ENCODE measurements around the gene RASGRP3. TPM values are rescaled to one million over a fixed set of nuclear protein-coding genes. Genes with fewer than 3 reads are reported as not detected.

The RASGRP3 gene
- total RNA-seq, 1 donor: 31.5 TPM

DNA sequence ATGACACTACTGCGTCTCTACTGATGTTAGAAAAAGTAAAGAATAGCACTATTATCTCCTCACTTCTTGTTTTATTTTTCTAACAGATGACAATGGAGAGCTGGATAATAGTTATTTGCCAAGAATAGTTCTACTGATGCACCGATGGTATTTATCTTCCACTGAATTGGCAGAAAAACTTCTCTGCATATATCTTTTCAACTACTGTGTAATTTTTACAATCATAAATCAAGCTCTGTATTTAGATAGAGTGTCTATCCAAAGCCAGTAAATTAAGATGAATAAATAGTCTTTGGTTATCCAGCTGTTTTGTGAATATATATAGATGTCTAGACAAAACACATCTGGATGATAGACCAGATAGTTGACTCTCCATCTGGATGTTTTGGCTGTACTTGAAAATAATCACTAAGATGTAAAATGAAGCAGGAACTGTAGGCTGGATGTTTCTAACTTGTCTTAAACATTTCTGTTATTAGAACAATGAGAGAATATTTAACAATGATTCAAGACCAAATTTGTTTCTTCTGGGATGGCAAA is 40.1 kb downstream of the RASGRP3 start:
- no peaks in the 10 kb centered on the region for H3K4me1 ChIP-seq (ENCODE audit: insufficient read depth, low read length)
- H3K9me3 ChIP-seq (ENCODE audit: low read depth, low read length): no peaks in the 10 kb centered on the region
- H3K4me3 ChIP-seq (ENCODE audit: low read length): no peak overlapping the region
- H3K27me3 ChIP-seq (ENCODE audit: insufficient read depth, low read length): no peaks in the 10 kb centered on the region

DNA sequence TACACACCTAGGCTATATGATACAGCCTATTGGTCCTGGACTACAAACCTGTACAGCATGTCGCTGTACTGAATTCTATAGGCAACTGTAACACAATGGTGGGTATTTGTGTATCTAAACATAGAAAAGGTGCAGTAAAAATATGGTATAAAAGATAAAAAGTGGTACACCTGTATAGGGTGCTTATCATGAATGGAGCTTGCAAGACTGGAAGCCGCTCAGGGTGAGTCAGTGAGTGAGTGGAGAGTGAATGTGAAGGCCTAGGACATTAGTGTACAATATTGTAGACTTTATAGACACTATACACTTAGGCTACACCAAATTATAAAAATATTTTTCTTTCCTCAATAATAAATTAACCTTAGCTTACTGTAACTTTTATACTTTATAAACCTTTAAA is 41.8 kb downstream of the RASGRP3 start:
- H3K27me3 ChIP-seq (ENCODE audit: insufficient read depth, low read length): no peaks in the 10 kb centered on the region
- no peak overlapping the region for H3K4me3 ChIP-seq (ENCODE audit: low read length)

GRCh38 chr2:33518929-33519328 is 42.5 kb downstream of the RASGRP3 start:
- Histone ChIP-seq H3K9me3 (ENCODE audit: low read depth, low read length) (no peaks in the 10 kb centered on the region), H3K4me1 (ENCODE audit: insufficient read depth, low read length) (no peaks in the 10 kb centered on the region), H3K4me3 (ENCODE audit: low read length) (no peak overlapping the region), H3K27me3 (ENCODE audit: insufficient read depth, low read length) (no peaks in the 10 kb centered on the region)

More for the DNA sequence above, 41.8 kb downstream of the RASGRP3 start:
- H3K9me3 ChIP-seq (ENCODE audit: low read depth, low read length): no peaks in the 10 kb centered on the region
- H3K4me1 ChIP-seq (ENCODE audit: insufficient read depth, low read length): no peaks in the 10 kb centered on the region

- no peaks in the 10 kb centered on the region for H3K27me3 ChIP-seq (ENCODE audit: insufficient read depth, low read length)
- no peaks in the 10 kb centered on the region for H3K4me1 ChIP-seq (ENCODE audit: insufficient read depth, low read length)
- no peaks in the 10 kb centered on the region for H3K9me3 ChIP-seq (ENCODE audit: low read depth, low read length)
- H3K4me3 ChIP-seq (ENCODE audit: low read length): no peak overlapping the region
These were observed 45.4 kb downstream of the RASGRP3 start for GRCh38 chr2:33521791-33522281.

GRCh38 chr2:33522576-33522975 is 46.1 kb downstream of the RASGRP3 start:
- peaks cover 5% of the 10 kb centered on the region for H3K4me1 ChIP-seq (ENCODE audit: insufficient read depth, low read length)
- H3K9me3 ChIP-seq (ENCODE audit: low read depth, low read length): no peaks in the 10 kb centered on the region
- H3K4me3 ChIP-seq (ENCODE audit: low read length): no peak overlapping the region
- H3K27me3 ChIP-seq (ENCODE audit: insufficient read depth, low read length): no peaks in the 10 kb centered on the region

- H3K9me3 ChIP-seq (ENCODE audit: low read depth, low read length): no peaks in the 10 kb centered on the region
- no peak overlapping the region for H3K4me3 ChIP-seq (ENCODE audit: low read length)
These were observed 49.2 kb downstream of the RASGRP3 start for GRCh38 chr2:33525666-33526065.

GRCh38 chr2:33526132-33526531 is 49.7 kb downstream of the RASGRP3 start:
- no peak overlapping the region for H3K4me3 ChIP-seq (ENCODE audit: low read length)
- H3K27me3 ChIP-seq (ENCODE audit: insufficient read depth, low read length): no peaks in the 10 kb centered on the region
- H3K4me1 ChIP-seq (ENCODE audit: insufficient read depth, low read length): peaks cover 25% of the 10 kb centered on the region
- H3K9me3 ChIP-seq (ENCODE audit: low read depth, low read length): no peaks in the 10 kb centered on the region

More at GRCh38 chr2:33525666-33526065, 49.2 kb downstream of the RASGRP3 start:
- Histone ChIP-seq H3K27me3 (ENCODE audit: insufficient read depth, low read length) (no peaks in the 10 kb centered on the region), H3K4me1 (ENCODE audit: insufficient read depth, low read length) (peaks cover 23% of the 10 kb centered on the region)

DNA sequence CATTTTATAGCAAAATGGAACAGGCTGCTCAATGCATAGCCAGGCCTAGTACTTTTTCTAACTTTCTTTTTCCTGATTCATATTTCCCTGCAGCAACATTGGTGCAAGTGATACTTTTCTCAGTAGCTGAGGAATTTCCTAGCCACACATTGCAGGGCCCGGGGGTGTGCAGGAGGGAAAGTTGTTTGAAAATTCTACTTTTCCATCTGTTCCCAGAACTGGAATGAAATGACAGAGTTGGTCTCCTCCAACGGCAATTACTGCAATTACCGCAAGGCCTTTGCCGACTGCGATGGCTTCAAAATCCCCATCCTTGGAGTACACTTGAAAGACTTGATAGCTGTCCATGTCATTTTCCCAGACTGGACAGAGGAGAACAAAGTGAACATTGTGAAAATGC is 50.5 kb downstream of the RASGRP3 start:
- H3K4me1 ChIP-seq (ENCODE audit: insufficient read depth, low read length): peaks cover 33% of the 10 kb centered on the region
- H3K27me3 ChIP-seq (ENCODE audit: insufficient read depth, low read length): no peaks in the 10 kb centered on the region
- H3K4me3 ChIP-seq (ENCODE audit: low read length): no peak overlapping the region
- no peaks in the 10 kb centered on the region for H3K9me3 ChIP-seq (ENCODE audit: low read depth, low read length)

DNA sequence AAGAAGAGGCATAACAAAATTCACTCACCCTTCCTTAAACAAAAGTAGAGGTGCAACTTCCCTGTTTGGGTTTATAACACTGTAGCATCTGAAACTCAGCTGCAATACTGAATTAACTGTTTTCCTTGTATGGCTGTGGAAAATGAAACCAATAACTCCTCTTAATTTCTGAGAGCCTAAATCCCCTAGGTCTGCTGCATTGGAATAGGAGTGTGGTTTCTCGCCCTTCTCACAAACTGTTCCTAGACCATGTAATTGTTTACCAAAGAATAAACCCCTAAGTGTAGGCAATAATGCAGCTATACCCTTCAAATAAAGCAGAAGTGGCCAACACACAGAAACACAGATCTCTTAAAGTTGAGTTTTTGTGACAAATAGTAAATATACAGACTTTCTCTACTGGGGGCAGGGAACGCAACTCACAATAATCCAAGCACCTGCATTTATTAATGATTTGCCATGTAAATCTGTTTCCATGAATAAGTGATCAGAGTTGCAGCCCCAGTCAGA is 52.0 kb downstream of the RASGRP3 start:
- no peaks in the 10 kb centered on the region for H3K9me3 ChIP-seq (ENCODE audit: low read depth, low read length)
- H3K4me1 ChIP-seq (ENCODE audit: insufficient read depth, low read length): peaks cover 35% of the 10 kb centered on the region
- H3K4me3 ChIP-seq (ENCODE audit: low read length): no peak overlapping the region
- H3K27me3 ChIP-seq (ENCODE audit: insufficient read depth, low read length): no peaks in the 10 kb centered on the region

DNA sequence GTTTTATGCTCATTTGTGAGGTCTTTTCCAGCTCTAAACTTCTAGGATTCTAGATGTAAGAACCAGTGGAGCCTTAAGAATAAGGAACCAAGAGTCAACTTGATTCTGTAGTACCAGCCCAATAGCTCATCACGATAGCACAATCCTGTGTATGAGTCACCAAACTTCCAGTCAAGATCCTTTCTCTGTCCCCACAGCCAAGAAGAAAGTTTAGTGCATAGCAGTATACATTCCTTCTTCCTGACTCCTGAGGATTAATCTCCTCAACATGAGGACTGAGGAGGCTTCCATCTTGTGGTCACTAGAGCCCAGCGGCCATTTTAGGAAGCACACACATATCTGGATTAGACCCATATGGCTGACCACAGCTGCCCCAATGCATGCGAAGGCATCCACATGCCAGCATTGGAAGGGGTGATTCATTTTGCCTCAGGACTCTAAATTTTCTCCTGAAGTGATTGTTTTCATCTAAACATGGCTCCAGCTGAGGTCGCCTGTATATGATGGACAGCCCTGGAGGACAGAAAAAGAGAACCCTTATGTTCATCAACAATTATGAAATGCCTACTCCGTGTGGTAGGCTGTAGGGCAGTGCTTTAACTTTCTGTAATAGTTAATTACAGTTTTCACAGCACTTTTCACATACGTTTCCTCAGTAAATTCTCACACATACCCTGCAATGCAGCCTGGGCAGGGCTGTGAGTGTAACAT is 53.5 kb downstream of the RASGRP3 start:
- H3K9me3 ChIP-seq (ENCODE audit: low read depth, low read length): no peaks in the 10 kb centered on the region
- peaks cover 35% of the 10 kb centered on the region for H3K4me1 ChIP-seq (ENCODE audit: insufficient read depth, low read length)
- H3K4me3 ChIP-seq (ENCODE audit: low read length): no peak overlapping the region
- H3K27me3 ChIP-seq (ENCODE audit: insufficient read depth, low read length): no peaks in the 10 kb centered on the region

DNA sequence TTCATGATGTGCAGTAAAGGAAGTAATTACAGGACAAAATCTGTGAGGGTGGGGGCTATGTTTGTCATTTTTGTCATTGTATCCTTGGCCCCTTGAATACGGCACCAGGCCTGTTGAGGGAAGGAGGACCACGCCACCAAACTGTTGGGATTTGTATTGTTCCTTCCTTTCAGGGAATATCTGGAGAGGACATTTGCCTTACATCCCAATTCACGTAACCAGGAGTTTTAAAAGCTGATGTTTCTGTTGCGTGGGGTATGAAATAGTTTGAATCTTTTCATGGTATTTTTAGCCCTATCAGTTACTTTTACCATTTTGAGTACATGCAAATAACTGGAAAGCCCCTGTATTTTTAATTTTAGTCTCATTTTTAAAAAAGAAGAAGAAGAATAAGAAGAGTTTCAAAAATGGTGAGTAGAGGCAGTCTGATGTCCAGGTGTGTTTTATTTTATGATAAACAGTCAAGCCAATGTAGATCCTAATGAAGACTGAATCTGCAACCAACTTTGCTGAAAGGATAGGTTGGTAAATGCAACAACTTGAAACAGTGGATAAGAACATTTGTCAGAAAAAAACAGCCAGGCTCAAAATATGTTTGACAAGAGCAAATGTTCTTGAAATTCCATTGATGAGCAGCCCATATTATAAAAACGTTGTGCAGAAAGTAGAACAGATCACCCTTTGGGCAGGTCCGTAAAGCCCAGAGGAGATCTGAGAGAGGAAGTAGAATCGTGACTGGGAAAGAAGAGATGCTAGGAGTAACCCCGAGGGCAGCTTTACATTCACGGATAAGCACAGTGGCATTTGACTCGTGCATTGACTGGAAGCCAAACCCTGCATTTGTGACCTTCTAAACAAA is 54.5 kb downstream of the RASGRP3 start:
- H3K4me3 ChIP-seq (ENCODE audit: low read length): no peak overlapping the region
- H3K4me1 ChIP-seq (ENCODE audit: insufficient read depth, low read length): peaks cover 35% of the 10 kb centered on the region
- no peaks in the 10 kb centered on the region for H3K27me3 ChIP-seq (ENCODE audit: insufficient read depth, low read length)
- no peaks in the 10 kb centered on the region for H3K9me3 ChIP-seq (ENCODE audit: low read depth, low read length)

DNA sequence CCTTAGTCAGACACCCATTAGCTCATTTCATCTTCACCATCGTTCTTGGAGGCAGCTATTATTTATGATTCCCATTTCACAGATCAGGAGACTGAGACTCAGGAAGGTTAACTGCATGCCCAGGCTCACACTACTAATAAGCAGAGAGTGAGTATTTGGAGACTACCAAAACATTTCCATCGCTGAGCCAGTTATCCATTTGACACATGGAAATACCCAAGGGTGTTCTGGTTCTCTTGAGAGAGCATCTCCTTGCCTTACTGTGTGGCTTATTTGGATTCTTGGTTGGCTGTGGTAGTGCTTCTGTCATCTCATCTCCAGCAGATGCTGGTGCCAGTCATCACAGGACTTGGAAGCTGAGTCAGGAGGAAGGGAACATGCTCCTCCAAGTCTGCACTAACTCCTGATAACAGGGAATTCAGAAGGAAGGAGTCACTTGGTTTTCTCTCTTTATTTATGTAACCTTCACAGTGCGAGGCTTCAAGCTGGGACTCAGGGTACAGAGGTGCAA is 55.2 kb downstream of the RASGRP3 start:
- H3K9me3 ChIP-seq (ENCODE audit: low read depth, low read length): no peaks in the 10 kb centered on the region
- no peaks in the 10 kb centered on the region for H3K27me3 ChIP-seq (ENCODE audit: insufficient read depth, low read length)
- H3K4me1 ChIP-seq (ENCODE audit: insufficient read depth, low read length): peaks cover 35% of the 10 kb centered on the region
- H3K4me3 ChIP-seq (ENCODE audit: low read length): no peak overlapping the region

- H3K27me3 ChIP-seq (ENCODE audit: insufficient read depth, low read length): no peaks in the 10 kb centered on the region
- peaks cover 35% of the 10 kb centered on the region for H3K4me1 ChIP-seq (ENCODE audit: insufficient read depth, low read length)
- H3K4me3 ChIP-seq (ENCODE audit: low read length): no peak overlapping the region
- H3K9me3 ChIP-seq (ENCODE audit: low read depth, low read length): no peaks in the 10 kb centered on the region
These were observed 55.7 kb downstream of the RASGRP3 start for GRCh38 chr2:33532146-33532545.

- no peak overlapping the region for H3K4me3 ChIP-seq (ENCODE audit: low read length)
- no peaks in the 10 kb centered on the region for H3K9me3 ChIP-seq (ENCODE audit: low read depth, low read length)
- peaks cover 28% of the 10 kb centered on the region for H3K4me1 ChIP-seq (ENCODE audit: insufficient read depth, low read length)
- no peaks in the 10 kb centered on the region for H3K27me3 ChIP-seq (ENCODE audit: insufficient read depth, low read length)
These were observed 56.5 kb downstream of the RASGRP3 start for GRCh38 chr2:33532966-33533365.

DNA sequence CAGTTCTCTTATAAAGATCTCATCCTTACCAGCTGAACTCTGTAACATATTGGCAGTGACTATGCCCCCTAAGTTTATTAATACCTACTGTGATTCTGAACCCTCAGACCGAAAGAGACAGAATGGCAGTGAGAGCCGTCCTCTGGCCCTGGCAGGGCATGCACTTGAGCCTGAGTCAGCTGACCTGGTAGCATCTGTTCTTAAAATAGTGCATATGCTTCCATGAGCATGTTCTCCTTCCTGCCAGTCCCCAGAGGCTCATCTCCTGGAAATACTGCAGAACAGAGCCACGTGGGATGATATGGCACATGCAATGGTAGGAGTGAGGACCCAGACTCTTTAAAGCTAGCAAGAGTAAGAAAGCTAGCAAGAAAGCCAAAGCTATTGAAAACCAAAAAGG is 59.0 kb downstream of the RASGRP3 start:
- Histone ChIP-seq H3K27me3 (ENCODE audit: insufficient read depth, low read length) (no peaks in the 10 kb centered on the region), H3K4me1 (ENCODE audit: insufficient read depth, low read length) (peaks cover 12% of the 10 kb centered on the region), H3K4me3 (ENCODE audit: low read length) (no peak overlapping the region), H3K9me3 (ENCODE audit: low read depth, low read length) (no peaks in the 10 kb centered on the region)

All from mononuclear cell (primary cell).